GM23338 (cell line): ENCODE measurements around the gene MCTP1. TPM values are rescaled to one million over a fixed set of nuclear protein-coding genes. Genes with fewer than 3 reads are reported as not detected.

Source experiments
- ATAC-seq: fragments of 200-7000 bp; cut with Tn5 transposase; 3 replicates; pipeline ENCODE4 v1.9.1; 2020
- DNase-seq: peaks from one replicate; pipeline ENCODE4 v3.0.0-alpha.2; 2015; ENCODE audit warnings: low spot score
- H2AFZ ChIP-seq: fragments of 200-600 bp; sonication (generic); 2 replicates; pipeline ENCODE4 v1.8.0; 2016; ENCODE audit warnings: antibody characterized with exemption, mild to moderate bottlenecking, moderate library complexity
- H3F3A ChIP-seq: fragments of 200-600 bp; sonication (generic); replicated peaks from 2 replicates; pipeline ENCODE4 v1.8.0; 2017; ENCODE audit warnings: antibody characterized with exemption, mixed run types, low read depth
- H3K27ac ChIP-seq: fragments of 200-600 bp; sonication (generic); 2 replicates; pipeline ENCODE4 v1.6.1; 2016; ENCODE audit warnings: low read depth
- H3K27me3 ChIP-seq: fragments of 200-600 bp; sonication (generic); 2 replicates; pipeline ENCODE4 v1.8.0; 2016; ENCODE audit warnings: mild to moderate bottlenecking, mixed run types, moderate library complexity; ENCODE audit not compliant: insufficient read depth
- H3K36me3 ChIP-seq: fragments of 200-600 bp; sonication (generic); 2 replicates; pipeline ENCODE4 v1.8.0; 2016; ENCODE audit warnings: mild to moderate bottlenecking; ENCODE audit not compliant: insufficient read depth
- H3K4me1 ChIP-seq: fragments of 200-600 bp; sonication (generic); 2 replicates; pipeline ENCODE4 v1.8.0; 2016; ENCODE audit warnings: mild to moderate bottlenecking, moderate library complexity; ENCODE audit not compliant: insufficient read depth
- H3K4me2 ChIP-seq: fragments of 200-600 bp; sonication (generic); 2 replicates; pipeline ENCODE4 v1.7.1; 2017; ENCODE audit warnings: mixed run types
- H3K4me3 ChIP-seq: fragments of 200-600 bp; sonication (generic); 2 replicates; pipeline ENCODE4 v1.6.1; 2016; ENCODE audit warnings: mixed run types
- H3K79me2 ChIP-seq: fragments of 200-600 bp; sonication (generic); replicated peaks from 2 replicates; pipeline ENCODE4 v1.8.0; 2017; ENCODE audit warnings: mild to moderate bottlenecking; ENCODE audit not compliant: insufficient read depth
- H3K9me2 ChIP-seq: fragments of 200-600 bp; sonication (generic); 2 replicates; pipeline ENCODE4 v1.8.0; 2017; ENCODE audit not compliant: insufficient read depth
- H4K20me1 ChIP-seq: fragments of 200-600 bp; sonication (generic); replicated peaks from 2 replicates; pipeline ENCODE4 v1.8.0; 2017; ENCODE audit warnings: mild to moderate bottlenecking; ENCODE audit not compliant: insufficient read depth
- H3K27ac Mint-ChIP-seq: 2 replicates; pipeline ENCODE4 v1.8.0; 2020; ENCODE audit warnings: inconsistent platforms, mild to moderate bottlenecking, moderate library complexity, mixed read lengths
- H3K27me3 Mint-ChIP-seq: 3 replicates; pipeline ENCODE4 v1.8.0; 2022; ENCODE audit warnings: low read depth, mild to moderate bottlenecking, moderate library complexity, mixed read lengths, inconsistent platforms; ENCODE audit not compliant: insufficient read depth, poor library complexity
- H3K36me3 Mint-ChIP-seq: 3 replicates; pipeline ENCODE4 v1.8.0; 2021; ENCODE audit warnings: low read depth, mild to moderate bottlenecking, inconsistent platforms, moderate library complexity, mixed read lengths
- H3K4me1 Mint-ChIP-seq: 3 replicates; pipeline ENCODE4 v1.8.0; 2020; ENCODE audit warnings: mild to moderate bottlenecking, inconsistent platforms, mixed read lengths
- H3K4me3 Mint-ChIP-seq: 3 replicates; pipeline ENCODE4 v1.8.0; 2021; ENCODE audit warnings: moderate library complexity, mild to moderate bottlenecking, inconsistent platforms, mixed read lengths
- H3K9me3 Mint-ChIP-seq: 3 replicates; pipeline ENCODE4 v1.8.0; 2020; ENCODE audit warnings: moderate library complexity, mild to moderate bottlenecking, inconsistent platforms, mixed read lengths
- CREB1 ChIP-seq: fragments of 250-450 bp; sonication (Bioruptor Pico); IDR thresholded peaks from 2 replicates; pipeline ENCODE4 v1.5.0; 2020; ENCODE audit warnings: low read depth, mild to moderate bottlenecking, moderate library complexity
- CTCF ChIP-seq, 2 experiments: fragments of 200-600 bp in 1 of 2; sonication (generic) in 1 of 2; conservative IDR thresholded peaks; 2 replicates each; pipeline versions ENCODE4 v1.5.1 to v1.6.1; 2016 to 2017; ENCODE audit warnings: antibody characterized with exemption in 2 of 2, low read depth in 2 of 2, mild to moderate bottlenecking in 2 of 2, moderate library complexity in 1 of 2
- EZH2phosphoT487 ChIP-seq: fragments of 200-600 bp; sonication (generic); IDR thresholded peaks from one replicate; pipeline ENCODE4 v1.8.1; 2018; ENCODE audit warnings: antibody characterized with exemption; ENCODE audit not compliant: unreplicated experiment
- NANOG ChIP-seq: IDR thresholded peaks from 2 replicates; pipeline ENCODE4 v1.6.1; 2016; ENCODE audit warnings: antibody characterized with exemption, borderline replicate concordance
- POLR2AphosphoS5 ChIP-seq: IDR thresholded peaks from 2 replicates; pipeline ENCODE4 v1.6.1; 2016; ENCODE audit warnings: antibody characterized with exemption, low read depth
- ZNF114 ChIP-seq: fragments of 250-450 bp; sonication (Bioruptor Pico); IDR thresholded peaks from 2 replicates; pipeline ENCODE4 v1.5.0; 2020; ENCODE audit warnings: mild to moderate bottlenecking, moderate library complexity
- ZNF462 ChIP-seq: fragments of 250-450 bp; sonication (Bioruptor Pico); IDR thresholded peaks from 2 replicates; pipeline ENCODE4 v1.5.0; 2020; ENCODE audit warnings: mild to moderate bottlenecking, moderate library complexity
- polyA plus RNA-seq: library from polyadenylated mRNA; unstranded; fragments of >200 nt; fragmentation: Nextera tagmentation; extraction: Ambion mirVana; gene quantifications from 2 replicates; pipeline ENCODE4 v1.2.1, GENCODE V29; 2016
- total RNA-seq: library from RNA; depleted of rRNA; stranded (reverse); fragments of >200 nt; shearing (Covaris generic); gene quantifications from 2 replicates; pipeline ENCODE4 v1.2.3, GENCODE V29; 2014

MCTP1 gene
- total and polyA plus RNA-seq, 2 experiments from 2014 or later, result 3.7 to 4.2 TPM

GRCh38 chr5:95105638-95106037 lies 179.3 kb downstream of the MCTP1 start (continued):
- TF ChIP-seq ZNF462 (CRISPR knock-in tag) (no peak), EZH2phosphoT487 (no peak)

- Mint-ChIP-seq H3K27ac (no peak overlapping the region), H3K4me3 (no peak overlapping the region), H3K27me3 (no peaks in the 10 kb centered on the region), H3K9me3 (no peaks in the 10 kb centered on the region), H3K36me3 (no peaks in the 10 kb centered on the region), H3K4me1 (no peaks in the 10 kb centered on the region)
- Histone ChIP-seq H3K36me3 (no peaks in the 10 kb centered on the region), H3K4me2 (no peak overlapping the region), H2AFZ (peak overlapping the region; percentile 43; the same call in 1 of the 2 replicates), H3K4me1 (no peaks in the 10 kb centered on the region), H3K9me2 (no peaks in the 10 kb centered on the region), H4K20me1 (no peaks in the 10 kb centered on the region), H3K79me2 (no peaks in the 10 kb centered on the region), H3K4me3 (no peak overlapping the region), H3F3A (no peaks in the 10 kb centered on the region), H3K27me3 (no peaks in the 10 kb centered on the region), H3K27ac (no peak overlapping the region)
- TF ChIP-seq ZNF462 (CRISPR knock-in tag) (no peak), CTCF (conservative IDR thresholded peaks at IDR 0.05; ENCODE audit: low read depth in 2 of 2) (no peak), CREB1 (no peak), POLR2AphosphoS5 (no peak), EZH2phosphoT487 (no peak), ZNF114 (CRISPR knock-in tag) (no peak), NANOG (no peak)
- ATAC-seq, result no peak
- DNase-seq, result no peak
These were observed 182.2 kb downstream of the MCTP1 start for GRCh38 chr5:95102687-95103086.
